HepG2 (cell line): ENCODE measurements around the gene EMP2. TPM values are rescaled to one million over a fixed set of nuclear protein-coding genes. Genes with fewer than 3 reads are reported as not detected.

Experiments used
- ATAC-seq: fragments of 200-7000 bp; cut with Tn5 transposase; 3 replicates; pipeline ENCODE4 v1.9.1; 2020; ENCODE audit warnings: mild to moderate bottlenecking, moderate library complexity
- BruUV-seq: library from RNA; stranded (reverse); fragments of 400-500 nt; replicated peaks from 2 replicates; lab custom pipeline; 2021; lab: Mats Ljungman, UMichigan
- CTCF ChIA-PET: fragments of 300-600 bp; formaldehyde crosslinking; extraction: SDS; loops from one replicate; lab custom pipeline; 2021; ENCODE audit warnings: low total read pairs, inconsistent platforms, low intra/inter-chr PET ratio; lab: Yijun Ruan, JAX
- POLR2A ChIA-PET: fragments of 350-600 bp; sonication (Branson Sonifier 250); formaldehyde crosslinking; loops from one replicate; lab custom pipeline; 2020; ENCODE audit warnings: antibody characterized with exemption, inconsistent platforms; lab: Yijun Ruan, JAX
- DNase-seq: peaks from one replicate; pipeline ENCODE4 v3.0.0-alpha.2; 2015; ENCODE audit warnings: low spot score
- FAIRE-seq: peaks from 3 replicates; lab custom pipeline; 2011; peaks lifted over from hg19 to GRCh38; lab: Jason Lieb, UNC
- H2AFZ ChIP-seq: one replicate; pipeline ENCODE4 v1.6.1; 2011; ENCODE audit warnings: low read length, inconsistent platforms
- H3K27ac ChIP-seq: fragments of 300-600 bp; 3 replicates; pipeline ENCODE4 v1.8.0; 2011; ENCODE audit warnings: mixed run types, mild to moderate bottlenecking, mixed read lengths, low read length, inconsistent platforms; ENCODE audit not compliant: insufficient read depth; ENCODE audit errors: extremely low read length
- H3K27me3 ChIP-seq, 2 experiments: fragments of 200-600 bp in 1 of 2; 2 replicates in 1 of 2; 3 replicates in 1 of 2; pipeline versions ENCODE4 v1.6.0 to v1.8.0; 2011; ENCODE audit warnings: low read length in 2 of 2, mild to moderate bottlenecking in 2 of 2, moderate library complexity in 2 of 2, inconsistent platforms in 1 of 2; ENCODE audit not compliant: insufficient read depth in 2 of 2, control insufficient read depth in 1 of 2
- H3K36me3 ChIP-seq, 2 experiments: fragments of 200-600 bp in 1 of 2; replicated peaks in 1 of 2; 2 replicates in 1 of 2; 3 replicates in 1 of 2; pipeline versions ENCODE4 v1.5.1 to v1.8.0; 2011; ENCODE audit warnings: low read length in 2 of 2, inconsistent platforms in 1 of 2; ENCODE audit not compliant: insufficient read depth in 2 of 2, control insufficient read depth in 1 of 2
- H3K4me1 ChIP-seq: 2 replicates; pipeline ENCODE4 v1.5.1; 2012; ENCODE audit warnings: low read length, inconsistent platforms; ENCODE audit not compliant: insufficient read depth
- H3K4me2 ChIP-seq: 2 replicates; pipeline ENCODE4 v1.6.0; 2011; ENCODE audit warnings: low read depth, low read length, inconsistent platforms
- H3K4me3 ChIP-seq, 3 experiments: fragments of 200-600 bp in 1 of 3; sonication (generic), shearing (Covaris generic) in 1 of 3; replicated peaks in 1 of 3; 2 replicates each; pipeline ENCODE4 v1.5.1; 2011 to 2016; ENCODE audit warnings: low read length in 3 of 3, inconsistent platforms in 2 of 3, low read depth in 2 of 3, mild to moderate bottlenecking in 2 of 3, control low read depth in 1 of 3, mixed read lengths in 1 of 3; ENCODE audit not compliant: insufficient read depth in 1 of 3
- H3K79me2 ChIP-seq: one replicate; pipeline ENCODE4 v1.6.1; 2011; ENCODE audit warnings: low read length, inconsistent platforms; ENCODE audit not compliant: insufficient read depth
- H3K9ac ChIP-seq: 2 replicates; pipeline ENCODE4 v1.6.0; 2011; ENCODE audit warnings: mild to moderate bottlenecking, low read depth, low read length, inconsistent platforms; ENCODE audit not compliant: insufficient read depth
- H3K9me3 ChIP-seq: 2 replicates; pipeline ENCODE4 v1.5.1; 2012; ENCODE audit warnings: mild to moderate bottlenecking, low read length
- H4K20me1 ChIP-seq: 2 replicates; pipeline ENCODE4 v1.6.0; 2011; ENCODE audit warnings: inconsistent platforms, mild to moderate bottlenecking, low read length, moderate library complexity; ENCODE audit not compliant: insufficient read depth
- CBX2 ChIP-seq, 2 experiments: fragments of 200-600 bp in 1 of 2; sonication (generic); formaldehyde crosslinking in 1 of 2; IDR thresholded peaks; 2 replicates each; pipeline versions ENCODE4 v1.7.0 to v1.8.1; 2018 to 2022; ENCODE audit warnings: low read depth in 2 of 2, low read length in 1 of 2, mild to moderate bottlenecking in 1 of 2, missing genetic modification reagents in 1 of 2
- ELF4 ChIP-seq: sonication (generic); formaldehyde crosslinking; IDR thresholded peaks from 2 replicates; pipeline ENCODE4 v1.5.0; 2020; ENCODE audit warnings: missing genetic modification reagents, mild to moderate bottlenecking, moderate library complexity, borderline replicate concordance
- GATA4 ChIP-seq: sonication (generic); IDR thresholded peaks from 2 replicates; pipeline ENCODE4 v1.6.1; 2016; ENCODE audit warnings: antibody characterized with exemption, low read depth, borderline replicate concordance
- GZF1 ChIP-seq: sonication (generic); formaldehyde crosslinking; IDR thresholded peaks from 2 replicates; pipeline ENCODE4 v1.5.1; 2020; ENCODE audit warnings: mild to moderate bottlenecking, missing genetic modification reagents
- LCORL ChIP-seq, 2 experiments: fragments of 450-650 bp in 1 of 2; sonication (generic) in 1 of 2; formaldehyde crosslinking in 1 of 2; IDR thresholded peaks; 2 replicates each; pipeline versions ENCODE4 v1.5.0 to v1.6.1; 2017 to 2020; ENCODE audit warnings: antibody characterized with exemption in 1 of 2, missing genetic modification reagents in 1 of 2
- SNAI1 ChIP-seq: sonication (generic); formaldehyde crosslinking; IDR thresholded peaks from 2 replicates; pipeline ENCODE4 v1.5.0; 2020; ENCODE audit warnings: mild to moderate bottlenecking, missing genetic modification reagents, borderline replicate concordance
- STAG1 ChIP-seq: sonication (generic); formaldehyde crosslinking; IDR thresholded peaks from 2 replicates; pipeline ENCODE4 v1.4.0; 2020; ENCODE audit warnings: missing genetic modification reagents
- SUZ12 ChIP-seq: fragments of 150-350 bp; IDR thresholded peaks from 2 replicates; pipeline ENCODE4 v1.6.1; 2014; ENCODE audit warnings: low read depth, low read length
- ZNF335 ChIP-seq: sonication (generic); formaldehyde crosslinking; IDR thresholded peaks from 2 replicates; pipeline ENCODE4 v1.4.0; 2020; ENCODE audit warnings: missing genetic modification reagents
- ZNF446 ChIP-seq: sonication (generic); formaldehyde crosslinking; IDR thresholded peaks from 2 replicates; pipeline ENCODE4 v1.5.0; 2020; ENCODE audit warnings: mild to moderate bottlenecking, missing genetic modification reagents
- ZNF572 ChIP-seq: sonication (generic); formaldehyde crosslinking; IDR thresholded peaks from 2 replicates; pipeline ENCODE4 v1.5.1; 2020; ENCODE audit warnings: mild to moderate bottlenecking, missing genetic modification reagents
- ZNF670 ChIP-seq: sonication (generic); formaldehyde crosslinking; IDR thresholded peaks from 2 replicates; pipeline ENCODE4 v1.8.0; 2022; ENCODE audit warnings: mild to moderate bottlenecking, missing genetic modification reagents, borderline replicate concordance
- ZNF776 ChIP-seq: sonication (generic); formaldehyde crosslinking; IDR thresholded peaks from 2 replicates; pipeline ENCODE4 v1.4.0; 2020; ENCODE audit warnings: mild to moderate bottlenecking, missing genetic modification reagents
- ZSCAN22 ChIP-seq: sonication (generic); formaldehyde crosslinking; IDR thresholded peaks from 2 replicates; pipeline ENCODE4 v1.4.0; 2020; ENCODE audit warnings: mild to moderate bottlenecking, missing genetic modification reagents
- ZSCAN9 ChIP-seq: IDR thresholded peaks from 2 replicates; pipeline ENCODE4 v1.6.1; 2016; ENCODE audit warnings: borderline replicate concordance
- WGBS: methylation state at CpG from one replicate; pipeline ENCODE4 v1.1.6; 2017; ENCODE audit warnings: low lambda C conversion rate; 5-methylcytosine and 5-hydroxymethylcytosine counted together
- in situ Hi-C: cut with HindIII; loops from 2 replicates; pipeline ENCODE4 v1.10.0; 2017; ENCODE audit warnings: low pct_unique_long_range_greater_than_20kb; ENCODE audit not compliant: extremely low pct_ligation_motif_present
- intact Hi-C: fragments of 100-400 bp; cut with micrococcal nuclease; formaldehyde crosslinking; loops from one replicate; pipeline ENCODE4 v1.10.0; 2022; ENCODE audit not compliant: unreplicated experiment
- polyA plus RNA-seq, 8 experiments: library from polyadenylated mRNA; depleted of rRNA in 3 of 8; stranded (reverse) in 7 of 8; unstranded in 1 of 8; fragments of >200 nt; fragmentation: Illumina TruSeq in 4 of 8; extraction: Trizol in 4 of 8; gene quantifications; 2 replicates each; pipeline versions ENCODE4 v1.2.1 to v1.2.3, GENCODE V29; 2011 to 2016; ENCODE audit warnings: low read depth in 4 of 8, missing spikeins in 1 of 8, mixed read lengths in 1 of 8; ENCODE audit not compliant: insufficient read depth in 1 of 8
- total RNA-seq, 5 experiments: library from RNA; depleted of rRNA; stranded (reverse); fragments of >200 nt; fragmentation: Illumina TruSeq; extraction: Trizol; gene quantifications; 2 replicates each; pipeline ENCODE4 v1.2.3, GENCODE V29; 2016; ENCODE audit warnings: low read depth in 1 of 5
- TF ChIP-seq, protein P1 (sequence below): fragments of 450-650 bp; IDR thresholded peaks from 2 replicates; pipeline ENCODE4 v1.6.1; 2016
- TF ChIP-seq, protein P2 (sequence below): IDR thresholded peaks from 2 replicates; pipeline ENCODE4 v1.6.1; 2016; ENCODE audit warnings: mild to moderate bottlenecking
- TF ChIP-seq, protein P3 (sequence below): sonication (generic); formaldehyde crosslinking; IDR thresholded peaks from 2 replicates; pipeline ENCODE4 v1.4.0; 2020; ENCODE audit warnings: missing genetic modification reagents, borderline replicate concordance

Gene EMP2
- total and polyA plus RNA-seq, 2 of the 13 experiments (the other 11 are each of a cell fraction or from before 2014, with no cell fraction given), result 24.6 to 91.2 TPM

DNA sequence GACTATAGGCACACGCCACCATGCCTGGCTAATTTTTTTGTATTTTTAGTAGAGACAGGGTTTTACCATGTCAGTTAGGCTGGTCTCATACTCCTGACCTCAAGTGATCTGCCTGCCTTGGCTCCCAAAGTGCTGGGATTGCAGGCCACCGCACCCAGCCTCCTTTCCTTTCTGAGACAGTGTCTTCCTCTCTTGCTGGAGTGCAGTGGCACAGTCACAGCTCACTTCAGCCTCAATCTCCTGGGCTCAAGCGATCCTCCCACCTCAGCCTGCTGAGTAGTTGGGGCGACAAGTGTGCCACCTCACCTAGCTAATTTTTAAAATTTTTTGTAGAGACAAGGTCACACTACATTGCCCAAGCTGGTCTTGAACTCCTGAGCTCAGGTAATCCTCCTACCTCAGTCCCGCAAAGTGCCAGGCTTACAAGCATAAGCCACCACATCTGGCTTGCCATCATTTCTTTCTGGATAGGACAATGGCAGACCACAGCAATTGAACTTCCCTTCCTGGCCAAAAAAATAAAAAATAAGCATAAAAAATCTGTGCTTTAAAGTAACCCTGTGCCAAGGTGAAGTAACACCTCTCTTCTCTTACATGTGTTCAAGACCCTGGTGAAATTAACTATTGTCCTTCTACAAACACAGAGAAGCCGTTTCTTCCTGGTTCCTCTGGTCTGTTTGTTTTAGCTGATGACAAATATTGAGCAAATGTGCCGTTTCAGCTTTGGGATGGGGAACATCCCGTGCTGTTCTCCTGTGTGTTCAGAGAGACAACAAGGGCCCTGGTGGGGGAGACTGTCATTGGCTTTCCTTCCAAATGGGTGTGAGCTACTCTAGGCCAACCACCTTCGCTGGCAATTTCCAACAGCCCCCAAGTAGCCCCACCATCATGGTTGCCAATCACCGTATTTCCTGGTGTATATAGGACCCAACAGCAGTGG is 60.2 kb downstream of the EMP2 start:
- 8% methylated on average over 10 of the region's 10 CpGs for WGBS
- H2AFZ ChIP-seq, result no peak overlapping the region
- peak overlapping the region; percentile 70 for H3K4me2 ChIP-seq
- H3K27ac ChIP-seq, result peak overlapping the region; percentile 39
- H3K4me3 ChIP-seq, result peak overlapping the region in 2 of 3 experiments; percentile 13 to 53; a peak in 3 of 6 replicates
- no TSS peak for BruUV-seq
- DNase-seq, result peak; percentile 98
- H3K36me3 ChIP-seq, result no peaks in the 10 kb centered on the region
- peak; percentile 98 for FAIRE-seq
- ChIA-PET CTCF (interaction anchor here (1.2 to 2.6 kb wide), 2 partner anchors 213 to 217 kb away, joined by 5 to 33 read pairs; no protein-coding TSS in a partner anchor), POLR2A (interaction anchor here (0.8 to 2.5 kb wide), 15 partner anchors 10 to 1396 kb away, joined by 3 to 30 read pairs (median 3); partner anchors contain the start of genes EMP2, GSPT1 and NUBP1)
- no peaks in the 10 kb centered on the region for H3K27me3 ChIP-seq
- no peaks in the 10 kb centered on the region for H3K79me2 ChIP-seq
- H3K9ac ChIP-seq, result peak overlapping the region; percentile 26; the same call in 1 of the 2 replicates
- no peaks in the 10 kb centered on the region for H3K9me3 ChIP-seq
- peaks cover 27% of the 10 kb centered on the region for H3K4me1 ChIP-seq
- in situ Hi-C loops, result loop anchor here (5.0 kb wide), 2 partner anchors 217 to 397 kb away; no protein-coding TSS in a partner anchor
- intact Hi-C loops, result loop anchor here (2.0 to 5.0 kb wide), 3 partner anchors 42 to 403 kb away; partner anchors contain the start of gene EMP2
- ATAC-seq, result peak; percentile 90
- no peaks in the 10 kb centered on the region for H4K20me1 ChIP-seq
- TF ChIP-seq ZSCAN9 (CRISPR knock-in tag) (peak; percentile 88; the same call in 1 of the 2 replicates), ZNF446 (no peak), LCORL (IDR thresholded peaks at IDR 0.05) (peak; percentile 71; the same call in 1 of the 2 replicates), LCORL (CRISPR knock-in tag; IDR thresholded peaks at IDR 0.05) (peak; percentile 98), ZNF335 (CRISPR knock-in tag) (no peak), ZNF776 (CRISPR knock-in tag) (no peak), SUZ12 (no peak), CBX2 (IDR thresholded peaks at IDR 0.05; ENCODE audit: low read depth, low read length) (no peak), CBX2 (CRISPR knock-in tag; IDR thresholded peaks at IDR 0.05; ENCODE audit: low read depth) (no peak), GATA4 (no peak), ELF4 (CRISPR knock-in tag) (no peak), ZSCAN22 (CRISPR knock-in tag) (no peak), STAG1 (CRISPR knock-in tag) (peak; percentile 18; the same call in 1 of the 2 replicates), ZNF572 (CRISPR knock-in tag) (no peak), SNAI1 (0 out of 2 replicates have a peak, but pooled peaks have one; percentile 40), ZNF670 (CRISPR knock-in tag) (0 out of 2 replicates have a peak, but pooled peaks have one; percentile 37), GZF1 (CRISPR knock-in tag) (peak; percentile 100)
- TF ChIP-seq, protein P1, sequence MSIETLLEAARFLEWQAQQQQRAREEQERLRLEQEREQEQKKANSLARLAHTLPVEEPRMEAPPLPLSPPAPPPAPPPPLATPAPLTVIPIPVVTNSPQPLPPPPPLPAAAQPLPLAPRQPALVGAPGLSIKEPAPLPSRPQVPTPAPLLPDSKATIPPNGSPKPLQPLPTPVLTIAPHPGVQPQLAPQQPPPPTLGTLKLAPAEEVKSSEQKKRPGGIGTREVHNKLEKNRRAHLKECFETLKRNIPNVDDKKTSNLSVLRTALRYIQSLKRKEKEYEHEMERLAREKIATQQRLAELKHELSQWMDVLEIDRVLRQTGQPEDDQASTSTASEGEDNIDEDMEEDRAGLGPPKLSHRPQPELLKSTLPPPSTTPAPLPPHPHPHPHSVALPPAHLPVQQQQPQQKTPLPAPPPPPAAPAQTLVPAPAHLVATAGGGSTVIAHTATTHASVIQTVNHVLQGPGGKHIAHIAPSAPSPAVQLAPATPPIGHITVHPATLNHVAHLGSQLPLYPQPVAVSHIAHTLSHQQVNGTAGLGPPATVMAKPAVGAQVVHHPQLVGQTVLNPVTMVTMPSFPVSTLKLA, result no peak
- TF ChIP-seq, protein P2, sequence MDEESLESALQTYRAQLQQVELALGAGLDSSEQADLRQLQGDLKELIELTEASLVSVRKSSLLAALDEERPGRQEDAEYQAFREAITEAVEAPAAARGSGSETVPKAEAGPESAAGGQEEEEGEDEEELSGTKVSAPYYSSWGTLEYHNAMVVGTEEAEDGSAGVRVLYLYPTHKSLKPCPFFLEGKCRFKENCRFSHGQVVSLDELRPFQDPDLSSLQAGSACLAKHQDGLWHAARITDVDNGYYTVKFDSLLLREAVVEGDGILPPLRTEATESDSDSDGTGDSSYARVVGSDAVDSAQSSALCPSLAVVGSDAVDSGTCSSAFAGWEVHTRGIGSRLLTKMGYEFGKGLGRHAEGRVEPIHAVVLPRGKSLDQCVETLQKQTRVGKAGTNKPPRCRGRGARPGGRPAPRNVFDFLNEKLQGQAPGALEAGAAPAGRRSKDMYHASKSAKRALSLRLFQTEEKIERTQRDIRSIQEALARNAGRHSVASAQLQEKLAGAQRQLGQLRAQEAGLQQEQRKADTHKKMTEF (CRISPR knock-in tag), result peak; percentile 55; the same call in 1 of the 2 replicates
- TF ChIP-seq, protein P3, sequence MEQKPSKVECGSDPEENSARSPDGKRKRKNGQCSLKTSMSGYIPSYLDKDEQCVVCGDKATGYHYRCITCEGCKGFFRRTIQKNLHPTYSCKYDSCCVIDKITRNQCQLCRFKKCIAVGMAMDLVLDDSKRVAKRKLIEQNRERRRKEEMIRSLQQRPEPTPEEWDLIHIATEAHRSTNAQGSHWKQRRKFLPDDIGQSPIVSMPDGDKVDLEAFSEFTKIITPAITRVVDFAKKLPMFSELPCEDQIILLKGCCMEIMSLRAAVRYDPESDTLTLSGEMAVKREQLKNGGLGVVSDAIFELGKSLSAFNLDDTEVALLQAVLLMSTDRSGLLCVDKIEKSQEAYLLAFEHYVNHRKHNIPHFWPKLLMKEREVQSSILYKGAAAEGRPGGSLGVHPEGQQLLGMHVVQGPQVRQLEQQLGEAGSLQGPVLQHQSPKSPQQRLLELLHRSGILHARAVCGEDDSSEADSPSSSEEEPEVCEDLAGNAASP (CRISPR knock-in tag), result peak; percentile 72; the same call in 1 of the 2 replicates
